Dendritic cell treated with granulocyte-macrophage colony-stimulating factor and Interleukin-4, amounts not matched to agents 40 ng/mL and 50 ng/mL, for 4 days (primary cell): Measurements from ENCODE around the gene AWAT2.

Experiments
- H3K27ac Mint-ChIP-seq: one replicate; pipeline ENCODE4 v1.8.0; 2022; ENCODE audit warnings: mild to moderate bottlenecking, mixed read lengths
- H3K27me3 Mint-ChIP-seq: one replicate; pipeline ENCODE4 v1.8.0; 2022; ENCODE audit warnings: mild to moderate bottlenecking, mixed read lengths
- H3K36me3 Mint-ChIP-seq: one replicate; pipeline ENCODE4 v1.8.0; 2022; ENCODE audit warnings: low read depth, mixed read lengths
- H3K4me1 Mint-ChIP-seq: one replicate; pipeline ENCODE4 v1.8.0; 2022; ENCODE audit warnings: low read depth, mixed read lengths
- H3K4me3 Mint-ChIP-seq: one replicate; pipeline ENCODE4 v1.8.0; 2022; ENCODE audit warnings: mild to moderate bottlenecking, moderate library complexity, mixed read lengths
- H3K9me3 Mint-ChIP-seq: one replicate; pipeline ENCODE4 v1.8.0; 2022; ENCODE audit warnings: mixed read lengths
- intact Hi-C: fragments of 100-400 bp; cut with micrococcal nuclease; formaldehyde crosslinking; loops from one replicate; pipeline ENCODE4 v1.15.0; 2022

AWAT2 gene, protein sequence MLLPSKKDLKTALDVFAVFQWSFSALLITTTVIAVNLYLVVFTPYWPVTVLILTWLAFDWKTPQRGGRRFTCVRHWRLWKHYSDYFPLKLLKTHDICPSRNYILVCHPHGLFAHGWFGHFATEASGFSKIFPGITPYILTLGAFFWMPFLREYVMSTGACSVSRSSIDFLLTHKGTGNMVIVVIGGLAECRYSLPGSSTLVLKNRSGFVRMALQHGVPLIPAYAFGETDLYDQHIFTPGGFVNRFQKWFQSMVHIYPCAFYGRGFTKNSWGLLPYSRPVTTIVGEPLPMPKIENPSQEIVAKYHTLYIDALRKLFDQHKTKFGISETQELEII

DNA sequence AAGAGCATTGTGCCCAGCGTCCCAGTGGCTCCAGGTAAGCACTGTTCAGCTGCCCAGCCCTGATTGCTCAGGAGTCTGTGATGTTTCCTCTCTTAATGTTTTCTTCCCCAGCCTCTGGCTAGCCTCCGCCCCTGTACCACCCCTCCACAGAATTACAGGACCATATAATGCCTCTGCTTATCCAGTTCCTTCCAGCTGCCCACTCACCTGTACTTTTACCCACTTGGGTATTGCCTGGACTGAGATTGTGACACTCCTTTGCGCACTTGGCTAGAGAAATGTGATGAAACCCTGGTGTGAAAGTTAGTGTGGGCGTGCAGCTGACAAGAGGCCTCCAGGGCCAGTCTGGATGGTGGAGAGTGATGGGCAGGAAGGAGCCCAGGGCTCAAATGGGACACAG is at the start of gene AWAT2:
Gene AWAT2 (minus strand): TSS at position 14 of the 400 bp plus-strand sequence. CDS start 6 bp downstream, at position 8.
- Mint-ChIP-seq H3K36me3 (no peaks in the 10 kb centered on the region), H3K4me3 (no peak within 1 kb of the TSS), H3K27ac (no peak within 1 kb of the TSS), H3K9me3 (no peaks in the 10 kb centered on the region), H3K27me3 (no peaks in the 10 kb centered on the region), H3K4me1 (no peaks in the 10 kb centered on the region)
- intact Hi-C loops, result no loop called here

DNA sequence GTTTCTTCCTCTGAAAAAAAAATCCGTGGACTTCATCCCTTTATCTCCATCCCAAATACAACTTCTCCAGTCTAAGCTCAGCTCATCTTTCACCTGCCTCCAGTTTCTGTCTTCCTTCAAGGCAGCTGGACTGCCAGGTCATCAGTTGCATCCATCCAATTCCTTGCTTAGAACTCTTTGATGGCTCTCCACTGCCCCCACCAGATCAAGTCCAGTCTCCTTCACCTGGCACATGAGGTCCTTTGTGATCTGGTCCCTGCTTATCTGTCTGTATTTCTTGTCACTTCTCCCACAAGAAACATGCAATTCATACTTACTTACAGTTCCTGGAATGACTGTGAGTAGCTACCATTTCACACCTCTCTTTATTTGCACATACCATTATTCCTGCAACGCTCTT is 46.3 kb upstream of the AWAT2 start:
- no peak overlapping the region for H3K4me3 Mint-ChIP-seq
- H3K9me3 Mint-ChIP-seq, result no peaks in the 10 kb centered on the region
- intact Hi-C loops, result loop anchor here (5.0 kb wide), 3 partner anchors 64 to 604 kb away; no protein-coding TSS in a partner anchor
- no peaks in the 10 kb centered on the region for H3K4me1 Mint-ChIP-seq
- no peak overlapping the region for H3K27ac Mint-ChIP-seq
- peaks cover 2% of the 10 kb centered on the region for H3K27me3 Mint-ChIP-seq
- H3K36me3 Mint-ChIP-seq, result no peaks in the 10 kb centered on the region

DNA sequence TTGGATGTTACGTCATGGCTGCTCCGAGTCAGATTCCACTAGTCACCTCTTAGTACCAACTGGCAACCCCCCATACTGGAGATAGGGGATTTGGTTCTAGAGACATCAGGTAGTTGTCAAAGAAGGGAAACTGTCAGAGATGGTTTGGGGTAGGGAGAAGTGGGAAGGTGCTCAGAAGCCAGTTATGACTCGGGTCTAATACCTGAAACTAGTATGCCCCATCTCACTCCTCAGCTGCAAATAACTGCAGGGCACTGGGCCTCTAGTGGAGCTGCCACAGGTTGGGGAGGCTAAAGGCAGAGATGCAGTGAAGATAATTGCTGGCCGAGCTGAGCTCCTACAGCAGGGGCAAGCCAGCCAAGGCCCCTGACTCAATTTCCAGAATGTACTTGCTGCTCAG is 42.5 kb upstream of the AWAT2 start:
- Mint-ChIP-seq H3K36me3 (no peaks in the 10 kb centered on the region), H3K27ac (no peak overlapping the region), H3K4me1 (no peaks in the 10 kb centered on the region), H3K4me3 (no peak overlapping the region), H3K27me3 (peaks cover 1% of the 10 kb centered on the region), H3K9me3 (no peaks in the 10 kb centered on the region)
- intact Hi-C loops, result no loop called here

DNA sequence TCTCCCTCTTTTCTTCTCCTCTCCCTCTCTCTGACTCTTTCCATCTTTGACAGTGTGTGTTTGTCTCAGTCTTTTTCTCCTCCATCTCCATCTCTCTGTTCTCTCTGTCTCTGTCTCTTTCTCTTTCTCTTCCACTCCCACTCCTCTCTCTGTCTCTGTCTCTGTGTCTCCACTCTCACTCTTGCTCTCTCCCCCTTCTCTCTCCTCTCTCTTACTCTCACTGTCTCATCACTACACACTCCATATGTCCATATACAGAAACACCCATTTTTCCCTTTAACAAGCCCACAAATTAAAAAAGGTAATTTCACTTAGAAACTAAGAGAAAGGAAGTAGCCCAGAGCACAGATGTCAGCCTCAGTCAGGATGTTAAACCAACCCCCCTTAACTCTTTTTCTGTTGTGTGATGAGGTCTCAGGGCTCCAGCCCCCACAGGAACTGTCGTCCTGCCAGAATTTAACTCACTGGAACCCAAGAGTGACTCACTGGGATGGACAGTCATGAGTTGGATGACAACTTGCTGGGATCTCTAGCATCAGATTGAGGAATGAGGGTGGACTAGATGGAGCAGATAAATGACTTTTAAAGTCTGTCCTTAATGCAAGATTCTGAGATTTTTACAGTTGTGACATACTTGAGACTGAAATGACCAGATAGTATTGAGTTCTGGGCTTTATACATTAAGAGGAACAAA is 40.0 kb upstream of the AWAT2 start:
- no peaks in the 10 kb centered on the region for H3K9me3 Mint-ChIP-seq
- H3K4me1 Mint-ChIP-seq, result no peaks in the 10 kb centered on the region
- peaks cover 1% of the 10 kb centered on the region for H3K27me3 Mint-ChIP-seq
- no peak overlapping the region for H3K4me3 Mint-ChIP-seq
- no peak overlapping the region for H3K27ac Mint-ChIP-seq
- intact Hi-C loops, result no loop called here
- H3K36me3 Mint-ChIP-seq, result no peaks in the 10 kb centered on the region

DNA sequence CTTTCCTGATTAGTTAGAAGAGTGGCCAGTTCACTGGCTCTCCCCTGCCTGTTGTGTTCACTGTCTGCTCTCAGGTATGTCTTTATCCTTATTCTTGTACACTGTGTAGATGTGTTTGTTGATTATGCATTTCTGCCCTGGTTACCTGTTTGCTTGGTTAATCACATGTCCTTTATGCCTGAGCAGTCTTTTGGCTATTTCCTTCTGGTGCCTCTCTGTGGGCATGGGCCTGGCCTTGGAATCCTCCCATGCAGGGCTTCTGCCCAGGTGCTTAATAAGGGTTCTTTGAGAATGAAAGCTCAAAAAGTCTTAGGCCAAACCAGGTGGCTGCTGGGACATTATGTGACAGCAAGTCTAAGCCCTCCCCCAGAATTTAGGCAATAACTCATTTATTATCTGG is 39.0 kb upstream of the AWAT2 start:
- H3K4me1 Mint-ChIP-seq, result no peaks in the 10 kb centered on the region
- no peaks in the 10 kb centered on the region for H3K36me3 Mint-ChIP-seq
- intact Hi-C loops, result no loop called here
- no peak overlapping the region for H3K4me3 Mint-ChIP-seq
- H3K27me3 Mint-ChIP-seq, result peaks cover 1% of the 10 kb centered on the region
- no peaks in the 10 kb centered on the region for H3K9me3 Mint-ChIP-seq
- no peak overlapping the region for H3K27ac Mint-ChIP-seq

DNA sequence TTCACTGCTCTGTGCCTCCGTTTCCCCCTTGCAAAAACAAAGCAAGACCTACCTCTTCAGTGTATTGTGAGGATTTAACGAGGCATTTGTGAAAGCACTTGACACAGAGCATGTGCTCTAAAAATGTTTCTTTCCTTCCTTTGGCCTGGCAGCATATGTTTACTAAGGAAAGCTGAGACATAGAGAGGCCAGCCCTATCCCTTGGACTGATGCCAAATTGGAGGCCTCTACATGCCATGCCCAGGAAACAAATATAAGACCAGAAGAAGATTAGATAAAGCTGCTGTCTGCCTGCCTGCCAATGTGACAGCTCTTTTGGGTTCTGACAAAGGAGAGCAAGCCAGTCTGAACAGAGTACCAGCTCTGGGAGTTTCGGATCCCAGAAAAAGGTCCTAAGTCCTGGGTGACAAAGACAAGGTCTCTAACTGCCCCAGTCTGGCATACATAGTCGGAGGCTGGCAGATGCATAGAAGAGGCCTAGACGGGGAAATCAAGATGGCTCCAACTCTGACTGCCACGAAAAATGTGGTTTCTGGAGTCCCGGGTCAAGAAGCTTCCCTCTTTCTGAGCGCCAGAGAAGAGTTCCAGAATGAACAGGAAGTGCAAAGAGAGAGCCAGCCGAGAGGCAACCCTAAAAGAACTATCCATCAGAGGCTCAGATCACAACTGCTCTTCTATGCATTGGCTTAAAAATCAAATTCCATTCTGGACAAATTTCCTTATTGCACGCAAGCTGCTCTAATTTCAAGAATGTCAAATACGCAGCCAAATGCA is 38.3 kb upstream of the AWAT2 start:
- intact Hi-C loops, result no loop called here
- no peak overlapping the region for H3K4me3 Mint-ChIP-seq
- H3K36me3 Mint-ChIP-seq, result no peaks in the 10 kb centered on the region
- H3K9me3 Mint-ChIP-seq, result no peaks in the 10 kb centered on the region
- no peak overlapping the region for H3K27ac Mint-ChIP-seq
- H3K4me1 Mint-ChIP-seq, result no peaks in the 10 kb centered on the region
- peaks cover 1% of the 10 kb centered on the region for H3K27me3 Mint-ChIP-seq

DNA sequence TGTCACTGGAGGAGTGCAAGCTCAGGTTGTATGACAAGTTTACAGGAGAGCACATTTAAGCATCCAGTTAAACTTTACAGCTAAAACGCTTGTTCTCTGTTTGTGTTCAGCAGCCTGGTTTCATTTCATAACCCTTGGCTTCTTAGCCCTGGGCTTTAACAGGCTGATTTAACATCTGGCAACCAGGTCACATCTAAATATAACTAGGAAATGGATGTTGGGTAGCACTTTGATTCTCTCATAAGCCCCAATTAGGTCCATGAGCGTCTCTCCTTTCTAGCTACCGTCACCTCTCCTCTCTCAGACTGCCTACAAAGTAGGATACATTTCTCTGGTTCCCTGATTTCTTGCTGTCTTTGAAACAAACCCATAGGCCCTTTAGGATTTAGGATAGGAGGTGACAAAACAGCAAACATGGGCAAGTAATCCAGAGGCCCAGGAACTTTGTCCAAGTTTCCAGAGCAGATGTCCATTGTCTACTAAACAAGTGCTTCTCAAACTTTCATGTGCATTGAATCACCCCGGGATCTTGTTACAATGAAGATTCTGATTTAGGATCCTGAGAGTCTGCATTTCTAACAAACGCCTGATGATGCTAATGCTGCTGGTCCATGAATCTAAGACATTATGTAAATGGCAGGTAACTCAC is 35.0 kb upstream of the AWAT2 start:
- peaks cover 1% of the 10 kb centered on the region for H3K27me3 Mint-ChIP-seq
- intact Hi-C loops, result no loop called here
- H3K4me3 Mint-ChIP-seq, result no peak overlapping the region
- no peak overlapping the region for H3K27ac Mint-ChIP-seq
- no peaks in the 10 kb centered on the region for H3K36me3 Mint-ChIP-seq
- H3K9me3 Mint-ChIP-seq, result no peaks in the 10 kb centered on the region
- no peaks in the 10 kb centered on the region for H3K4me1 Mint-ChIP-seq

DNA sequence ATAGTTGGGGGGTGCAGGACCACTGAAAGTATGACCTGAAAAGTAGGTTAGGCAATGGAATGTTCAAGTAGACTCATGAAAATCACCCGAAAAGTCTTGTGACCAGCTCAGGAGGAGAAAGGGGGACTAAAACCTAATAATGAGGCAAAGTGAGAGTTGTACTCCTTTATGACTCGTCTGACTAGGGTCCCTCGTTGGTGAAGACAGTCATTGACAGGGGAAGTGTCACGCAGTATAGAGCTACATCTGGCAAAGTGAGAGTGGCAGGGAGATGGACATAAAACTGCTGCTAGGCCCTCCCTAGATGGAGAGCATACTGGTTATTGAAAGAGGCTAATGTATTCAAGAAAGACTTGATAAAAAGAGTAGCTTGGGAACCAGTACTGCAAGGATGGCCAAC is 33.0 kb upstream of the AWAT2 start:
- no peaks in the 10 kb centered on the region for H3K36me3 Mint-ChIP-seq
- H3K9me3 Mint-ChIP-seq, result no peaks in the 10 kb centered on the region
- H3K4me3 Mint-ChIP-seq, result no peak overlapping the region
- H3K27me3 Mint-ChIP-seq, result no peaks in the 10 kb centered on the region
- intact Hi-C loops, result no loop called here
- no peaks in the 10 kb centered on the region for H3K4me1 Mint-ChIP-seq
- no peak overlapping the region for H3K27ac Mint-ChIP-seq

DNA sequence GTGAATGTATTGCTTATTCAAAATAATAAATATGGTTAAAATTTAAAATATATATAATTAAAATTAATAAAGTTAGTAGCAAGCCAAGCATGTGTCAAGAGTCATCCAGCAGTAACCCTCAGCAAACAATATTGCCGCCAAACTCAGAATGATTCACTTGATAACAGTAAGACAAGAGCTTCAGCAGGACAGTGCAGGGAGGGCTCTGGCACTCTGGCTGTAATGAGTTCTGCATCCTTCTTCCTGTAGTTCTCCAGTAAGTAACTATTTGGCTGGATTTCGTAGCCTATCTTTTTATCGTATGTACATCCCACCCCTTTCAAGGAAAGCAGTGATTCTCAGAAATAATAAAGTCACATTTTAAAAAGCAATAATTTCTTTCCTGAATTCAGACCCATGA is 30.1 kb upstream of the AWAT2 start:
- Mint-ChIP-seq H3K36me3 (no peaks in the 10 kb centered on the region), H3K4me1 (no peaks in the 10 kb centered on the region), H3K9me3 (no peaks in the 10 kb centered on the region), H3K27me3 (no peaks in the 10 kb centered on the region), H3K27ac (no peak overlapping the region), H3K4me3 (no peak overlapping the region)
- intact Hi-C loops, result no loop called here

DNA sequence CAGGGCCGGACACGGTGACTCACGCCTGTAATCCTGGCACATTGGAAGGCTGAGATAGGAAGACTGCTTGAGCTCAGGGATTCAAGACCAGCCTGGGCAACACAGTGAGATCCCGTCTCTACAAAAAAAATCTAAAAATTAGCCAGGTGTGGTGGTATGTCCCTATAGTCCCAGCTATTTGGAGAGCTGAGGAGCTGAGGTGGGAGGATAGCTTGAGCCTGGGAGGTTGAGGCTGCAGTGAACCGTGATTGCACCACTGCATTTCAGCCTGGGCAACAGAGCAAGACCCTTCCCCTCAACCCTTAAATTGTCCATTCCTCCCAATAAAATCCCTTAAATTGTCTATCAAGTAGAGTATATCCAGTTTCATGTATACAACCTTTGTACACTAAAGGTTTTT is 29.6 kb upstream of the AWAT2 start:
- intact Hi-C loops, result no loop called here
- Mint-ChIP-seq H3K27ac (no peak overlapping the region), H3K36me3 (no peaks in the 10 kb centered on the region), H3K9me3 (no peaks in the 10 kb centered on the region), H3K4me1 (no peaks in the 10 kb centered on the region), H3K27me3 (no peaks in the 10 kb centered on the region), H3K4me3 (no peak overlapping the region)

DNA sequence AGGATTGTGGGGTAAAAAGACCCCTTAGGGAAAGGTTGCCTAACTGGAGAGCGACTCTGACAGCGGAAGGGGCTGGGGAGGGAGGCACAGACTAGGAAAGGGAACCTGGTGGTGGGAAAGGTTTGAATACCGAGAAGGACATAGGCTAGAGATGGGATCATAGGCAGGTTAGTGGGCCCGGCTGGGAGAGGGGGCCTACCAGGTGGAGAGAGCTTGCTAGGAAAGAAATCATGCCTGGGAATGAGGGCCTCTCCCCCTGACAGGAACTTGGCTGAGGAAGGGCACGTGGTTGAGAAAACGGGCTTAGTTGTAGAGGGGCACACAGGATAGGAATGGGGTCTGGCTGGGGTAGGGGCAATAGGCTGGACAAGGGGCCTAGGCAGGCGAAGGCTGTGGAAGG is 16.9 kb upstream of the AWAT2 start:
- Mint-ChIP-seq H3K36me3 (no peaks in the 10 kb centered on the region), H3K4me3 (no peak overlapping the region), H3K9me3 (no peaks in the 10 kb centered on the region), H3K27ac (no peak overlapping the region), H3K4me1 (no peaks in the 10 kb centered on the region), H3K27me3 (peaks cover 1% of the 10 kb centered on the region)
- intact Hi-C loops, result no loop called here

DNA sequence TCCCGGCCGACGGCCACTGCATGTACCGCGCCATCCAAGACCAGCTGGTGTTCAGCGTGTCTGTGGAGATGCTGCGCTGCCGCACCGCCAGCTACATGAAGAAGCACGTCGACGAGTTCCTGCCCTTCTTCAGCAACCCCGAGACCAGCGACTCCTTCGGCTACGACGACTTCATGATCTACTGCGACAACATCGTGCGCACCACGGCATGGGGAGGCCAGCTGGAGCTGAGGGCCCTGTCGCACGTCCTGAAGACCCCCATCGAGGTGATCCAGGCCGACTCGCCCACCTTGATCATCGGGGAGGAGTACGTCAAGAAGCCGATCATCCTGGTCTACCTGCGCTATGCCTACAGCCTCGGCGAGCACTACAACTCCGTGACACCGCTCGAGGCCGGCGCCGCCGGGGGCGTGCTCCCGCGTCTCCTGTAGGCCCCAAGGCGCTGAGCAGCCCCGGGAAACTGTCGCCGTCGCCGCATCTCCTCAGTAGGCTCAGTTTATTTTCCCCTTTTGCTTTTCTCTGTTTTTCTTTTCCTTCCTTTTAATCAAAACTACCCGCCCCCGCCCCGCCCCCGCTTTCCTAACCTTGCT is 13.3 kb upstream of the AWAT2 start:
- H3K27me3 Mint-ChIP-seq, result no peaks in the 10 kb centered on the region
- H3K4me3 Mint-ChIP-seq, result no peak overlapping the region
- intact Hi-C loops, result no loop called here
- no peaks in the 10 kb centered on the region for H3K9me3 Mint-ChIP-seq
- H3K36me3 Mint-ChIP-seq, result no peaks in the 10 kb centered on the region
- no peaks in the 10 kb centered on the region for H3K4me1 Mint-ChIP-seq
- no peak overlapping the region for H3K27ac Mint-ChIP-seq

DNA sequence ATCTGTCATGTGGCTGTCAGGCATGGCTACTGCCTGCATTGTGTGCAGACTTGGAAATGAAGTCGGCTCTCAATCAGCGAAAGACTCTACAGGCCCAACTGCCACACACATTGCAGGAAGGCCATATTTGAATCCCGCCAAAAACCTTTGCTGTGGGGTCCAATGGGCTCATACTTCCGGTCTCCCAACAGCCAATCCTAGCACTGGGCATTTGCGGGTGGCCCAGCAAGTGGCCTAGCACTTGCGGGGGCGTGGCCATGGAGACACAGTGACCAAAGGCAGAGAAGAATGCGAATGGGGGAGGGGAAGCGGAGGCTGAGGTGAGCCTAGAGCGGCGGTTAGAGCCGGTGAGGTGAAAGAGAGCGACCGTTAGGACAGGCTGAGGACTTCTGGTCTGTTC is 12.3 kb upstream of the AWAT2 start, which contains the start of gene OTUD6A:
Gene OTUD6A (plus strand): TSS at position 382 of the 400 bp plus-strand sequence. CDS start 68 bp downstream, outside the sequence.
- intact Hi-C loops, result no loop called here
- no peaks in the 10 kb centered on the region for H3K9me3 Mint-ChIP-seq

More for the DNA sequence above, 12.3 kb upstream of the AWAT2 start, which contains the start of gene OTUD6A:
- no peaks in the 10 kb centered on the region for H3K27me3 Mint-ChIP-seq
- H3K27ac Mint-ChIP-seq, result no peak within 1 kb of the TSS
- no peak within 1 kb of the TSS for H3K4me3 Mint-ChIP-seq
- H3K4me1 Mint-ChIP-seq, result no peaks in the 10 kb centered on the region
- H3K36me3 Mint-ChIP-seq, result no peaks in the 10 kb centered on the region
